ENCODE measurements around the gene COMT.

The COMT gene

GRCh38 chr22:19975707-19976035, 34.1 kb downstream of the COMT start:
- peaks cover 0 to 62% (median 40%) of the 10 kb centered on the region in 11 experiments; a peak in 16 of 22 replicates for H3K36me3 ChIP-seq
- TF ChIP-seq Cebpa-rat (IDR thresholded peaks at IDR 0.05), result no peak
- peak overlapping the region; percentile 18 to 92 (median 81); a peak in 20 of 22 replicates for H3K4me2 ChIP-seq

DNA sequence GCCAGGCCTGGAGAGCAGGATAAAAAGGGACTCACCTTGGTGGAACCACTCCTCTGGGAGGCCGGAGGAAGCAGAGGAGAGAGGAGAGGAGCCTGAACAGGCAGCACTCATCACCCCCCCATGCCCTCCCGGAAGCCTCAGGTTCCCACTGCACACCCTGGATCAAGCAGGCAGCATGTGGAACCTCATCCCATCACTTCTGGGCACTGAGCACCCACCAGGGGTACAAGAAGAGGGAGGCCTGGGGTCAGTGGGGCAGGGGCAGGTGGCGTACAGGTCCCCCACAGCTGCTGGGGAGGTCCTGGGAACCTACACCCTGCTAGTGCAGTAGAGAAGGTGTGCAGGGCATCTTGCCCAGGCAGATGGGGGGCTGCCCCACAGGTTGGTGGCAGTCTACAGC, 35.1 kb downstream of the COMT start:
- Histone ChIP-seq H3K27me3 (no peaks in the 10 kb centered on the region), H3K4me3 (no peak overlapping the region), H3K9me3 (replicated peaks in 1 of 11) (no peaks in the 10 kb centered on the region), H3K36me3 (peaks cover 0 to 62% (median 40%) of the 10 kb centered on the region in 11 experiments; a peak in 15 of 22 replicates), H3K4me2 (peak overlapping the region in 5 of 11 experiments; percentile 65 to 88 (median 87); a peak in 5 of 22 replicates), H4K20me1 (peaks cover 0 to 71% (median 15%) of the 10 kb centered on the region in 11 experiments; a peak in 11 of 22 replicates), H3K9ac (peak overlapping the region in 1 of 11 experiments; percentile 76; a peak in 2 of 22 replicates), H3K4me1 (peaks cover 9 to 45% (median 33%) of the 10 kb centered on the region in 10 experiments), H3K27ac (peak overlapping the region in 5 of 11 experiments; percentile 65 to 85 (median 80); a peak in 8 of 22 replicates)
- TF ChIP-seq Cebpa-rat (IDR thresholded peaks at IDR 0.05), result no peak

More at GRCh38 chr22:19975707-19976035, 34.1 kb downstream of the COMT start:
- H3K27me3 ChIP-seq, result no peaks in the 10 kb centered on the region
- H3K27ac ChIP-seq, result peak overlapping the region in 8 of 11 experiments; percentile 15 to 85 (median 72); a peak in 15 of 22 replicates
- H3K4me1 ChIP-seq, result peaks cover 9 to 55% (median 38%) of the 10 kb centered on the region in 10 experiments
- no peaks in the 10 kb centered on the region for H3K9me3 ChIP-seq (replicated peaks in 1 of 11)
- H4K20me1 ChIP-seq, result peaks cover 0 to 76% (median 17%) of the 10 kb centered on the region in 11 experiments; a peak in 16 of 22 replicates
- H3K4me3 ChIP-seq, result peak overlapping the region in 1 of 10 experiments; percentile 22; a peak in 1 of 20 replicates
- H3K9ac ChIP-seq, result peak overlapping the region in 9 of 11 experiments; percentile 1 to 76 (median 57); a peak in 13 of 22 replicates

DNA sequence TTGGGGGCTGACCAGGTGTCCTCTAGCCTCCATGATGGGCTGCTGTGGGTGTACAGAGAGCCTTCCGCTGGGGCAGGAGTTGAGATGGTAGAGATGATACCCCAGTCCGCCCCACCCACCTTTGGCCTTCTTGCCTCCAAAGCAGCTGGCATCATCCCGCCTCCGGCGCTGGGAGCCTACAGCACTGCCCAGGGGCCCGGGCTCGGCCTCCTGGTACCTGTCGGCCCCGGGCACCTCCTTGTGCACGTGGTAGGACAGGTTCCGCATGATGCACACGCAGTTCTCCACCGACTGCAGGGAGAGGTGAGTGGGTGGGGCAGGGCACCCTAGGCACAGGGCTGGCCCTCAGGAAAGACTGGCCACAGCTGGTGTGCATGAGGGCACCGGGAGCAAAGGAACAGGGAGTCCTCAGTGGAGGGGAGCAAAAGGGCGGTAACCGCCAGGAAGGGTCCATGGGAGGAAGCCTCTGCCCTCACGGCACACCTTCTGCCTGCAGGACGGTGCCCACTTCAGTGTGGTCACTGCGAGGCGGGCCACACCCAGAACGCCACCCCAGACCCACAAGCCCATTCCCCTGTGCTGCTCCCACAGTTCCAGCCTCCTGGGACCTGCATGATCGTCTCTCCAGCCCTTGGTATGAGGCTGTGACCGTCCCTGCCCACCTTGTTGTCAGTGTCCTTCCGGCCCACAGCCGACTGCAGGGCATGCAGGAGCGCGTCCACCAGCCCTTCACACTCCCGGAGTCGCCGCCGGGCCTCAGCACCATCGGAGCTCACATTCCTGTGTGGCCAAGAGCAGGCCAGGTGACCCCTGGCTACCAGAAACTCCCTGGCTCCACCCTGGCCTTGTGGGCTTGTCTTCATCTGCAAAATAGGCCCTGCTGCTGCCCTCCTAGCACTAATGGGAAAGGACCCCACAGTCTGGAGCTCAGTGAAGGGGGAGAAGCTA, 36.0 kb downstream of the COMT start:
- H3K4me2 ChIP-seq, result no peak overlapping the region
- peaks cover 9 to 51% (median 38%) of the 10 kb centered on the region in 10 experiments for H3K4me1 ChIP-seq
- no peak for TF ChIP-seq Cebpa-rat (IDR thresholded peaks at IDR 0.05)
- peak overlapping the region in 3 of 11 experiments; percentile 79 to 85 (median 80); a peak in 3 of 22 replicates for H3K27ac ChIP-seq
- peaks cover 0 to 57% (median 36%) of the 10 kb centered on the region in 11 experiments; a peak in 15 of 22 replicates for H3K36me3 ChIP-seq
- no peak overlapping the region for H3K4me3 ChIP-seq
- no peaks in the 10 kb centered on the region for H3K27me3 ChIP-seq
- H3K9me3 ChIP-seq (replicated peaks in 1 of 11), result no peaks in the 10 kb centered on the region
- peaks cover 0 to 71% (median 21%) of the 10 kb centered on the region in 11 experiments; a peak in 13 of 22 replicates for H4K20me1 ChIP-seq
- H3K9ac ChIP-seq, result no peak overlapping the region

- H3K27me3 ChIP-seq, result no peaks in the 10 kb centered on the region
- no peak overlapping the region for H3K4me3 ChIP-seq
- H3K27ac ChIP-seq, result no peak overlapping the region
- no peaks in the 10 kb centered on the region for H3K9me3 ChIP-seq (replicated peaks in 1 of 11)
- TF ChIP-seq Cebpa-rat (IDR thresholded peaks at IDR 0.05), result no peak
- H3K9ac ChIP-seq, result no peak overlapping the region
- peaks cover 0 to 75% (median 32%) of the 10 kb centered on the region in 11 experiments; a peak in 17 of 22 replicates for H4K20me1 ChIP-seq
- peaks cover 0 to 49% (median 36%) of the 10 kb centered on the region in 11 experiments; a peak in 15 of 22 replicates for H3K36me3 ChIP-seq
- H3K4me2 ChIP-seq, result no peak overlapping the region
- peaks cover 9 to 56% (median 44%) of the 10 kb centered on the region in 10 experiments for H3K4me1 ChIP-seq
Observed at GRCh38 chr22:19978748-19979147, 37.2 kb downstream of the COMT start.

DNA sequence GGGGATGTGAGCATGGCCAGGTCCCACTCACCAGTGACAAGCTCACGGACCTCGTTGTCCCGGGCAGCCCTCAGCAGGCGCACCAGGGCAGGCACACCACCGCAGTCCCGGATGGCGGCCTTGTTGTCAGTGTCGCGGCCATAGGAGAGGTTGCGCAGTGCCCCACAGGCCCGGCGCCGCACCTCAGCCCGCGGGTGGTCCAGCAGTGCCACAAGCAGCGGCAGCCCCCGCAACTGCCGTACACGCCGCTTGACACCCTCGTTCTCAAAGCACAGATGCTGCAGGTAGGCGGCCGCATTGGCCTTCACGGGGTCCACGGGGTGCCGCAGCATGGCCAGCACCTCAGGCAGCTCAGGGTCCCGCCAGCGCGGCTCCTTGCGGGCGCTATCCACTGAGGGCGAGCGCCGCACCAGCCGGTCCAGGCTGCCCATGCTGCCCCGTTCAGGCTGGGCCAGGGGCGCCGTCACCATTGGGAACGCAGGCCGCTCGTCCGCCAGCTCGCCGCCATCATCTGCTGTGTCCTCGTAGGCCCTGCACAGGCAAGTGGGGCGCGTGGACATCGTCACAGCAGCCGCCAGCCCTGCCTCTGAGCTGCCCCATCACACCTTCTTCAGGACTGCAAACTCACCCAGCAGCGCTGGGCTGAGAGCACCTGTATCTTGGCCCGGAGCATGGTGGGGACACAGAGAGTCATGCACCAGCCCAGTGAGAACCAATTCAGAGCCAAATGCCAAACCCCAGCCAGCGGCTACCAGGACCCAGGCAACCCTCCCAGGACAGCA, 38.3 kb downstream of the COMT start:
- Histone ChIP-seq H4K20me1 (peaks cover 0 to 78% (median 38%) of the 10 kb centered on the region in 11 experiments; a peak in 18 of 22 replicates), H3K4me1 (peaks cover 7 to 56% (median 44%) of the 10 kb centered on the region in 10 experiments), H3K9ac (no peak overlapping the region), H3K4me3 (no peak overlapping the region), H3K4me2 (no peak overlapping the region), H3K27me3 (no peaks in the 10 kb centered on the region), H3K27ac (no peak overlapping the region), H3K9me3 (replicated peaks in 1 of 11) (no peaks in the 10 kb centered on the region), H3K36me3 (peaks cover 0 to 49% (median 36%) of the 10 kb centered on the region in 11 experiments; a peak in 15 of 22 replicates)
- TF ChIP-seq Cebpa-rat (IDR thresholded peaks at IDR 0.05), result no peak

DNA sequence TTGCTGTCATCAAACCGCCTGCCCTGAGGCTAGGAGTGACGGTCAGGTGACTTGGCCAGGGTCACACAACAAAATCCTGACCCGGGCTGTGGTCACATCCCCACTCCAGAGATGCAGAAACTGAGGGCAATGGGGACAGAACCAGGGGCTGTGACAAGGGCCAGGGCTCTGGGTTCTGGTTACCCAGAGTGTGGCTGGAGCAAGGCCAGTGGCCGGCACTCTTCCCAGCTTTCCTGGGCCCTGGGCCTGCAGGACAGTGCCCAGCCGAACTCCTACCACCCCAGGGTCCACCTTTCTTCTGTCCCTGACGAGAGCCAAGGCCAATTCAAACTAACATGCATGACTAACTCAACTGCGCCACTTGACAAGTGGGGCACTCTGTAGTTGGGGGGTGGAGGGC, 39.2 kb downstream of the COMT start:
- peaks cover 0 to 49% (median 36%) of the 10 kb centered on the region in 11 experiments; a peak in 15 of 22 replicates for H3K36me3 ChIP-seq
- H3K4me1 ChIP-seq, result peaks cover 0 to 56% (median 44%) of the 10 kb centered on the region in 10 experiments; a peak in 19 of 20 replicates
- H3K4me3 ChIP-seq, result no peak overlapping the region
- H4K20me1 ChIP-seq, result peaks cover 0 to 84% (median 39%) of the 10 kb centered on the region in 11 experiments; a peak in 19 of 22 replicates
- no peak overlapping the region for H3K9ac ChIP-seq
- H3K4me2 ChIP-seq, result no peak overlapping the region
- no peaks in the 10 kb centered on the region for H3K9me3 ChIP-seq (replicated peaks in 1 of 11)
- no peaks in the 10 kb centered on the region for H3K27me3 ChIP-seq
- no peak overlapping the region for H3K27ac ChIP-seq
- no peak for TF ChIP-seq Cebpa-rat (IDR thresholded peaks at IDR 0.05)

- no peak overlapping the region for H3K27ac ChIP-seq
- no peak overlapping the region for H3K4me3 ChIP-seq
- TF ChIP-seq Cebpa-rat (IDR thresholded peaks at IDR 0.05), result no peak
- H3K9me3 ChIP-seq (replicated peaks in 1 of 11), result no peaks in the 10 kb centered on the region
- H3K4me1 ChIP-seq, result peaks cover 4 to 56% (median 44%) of the 10 kb centered on the region in 10 experiments; a peak in 19 of 20 replicates
- H3K36me3 ChIP-seq, result peaks cover 0 to 49% (median 36%) of the 10 kb centered on the region in 11 experiments; a peak in 15 of 22 replicates
- peaks cover 0 to 90% (median 44%) of the 10 kb centered on the region in 11 experiments; a peak in 19 of 22 replicates for H4K20me1 ChIP-seq
- H3K27me3 ChIP-seq, result no peaks in the 10 kb centered on the region
- no peak overlapping the region for H3K4me2 ChIP-seq
- H3K9ac ChIP-seq, result no peak overlapping the region
Observed at GRCh38 chr22:19981171-19981960, 39.8 kb downstream of the COMT start.

All from BLaER1 treated with 17β-estradiol and CSF1 and Interleukin-3, amounts not matched to agents 10 nM and 100 nM (cell line).